ENCODE results near the gene MAPKBP1.

Gene MAPKBP1

DNA sequence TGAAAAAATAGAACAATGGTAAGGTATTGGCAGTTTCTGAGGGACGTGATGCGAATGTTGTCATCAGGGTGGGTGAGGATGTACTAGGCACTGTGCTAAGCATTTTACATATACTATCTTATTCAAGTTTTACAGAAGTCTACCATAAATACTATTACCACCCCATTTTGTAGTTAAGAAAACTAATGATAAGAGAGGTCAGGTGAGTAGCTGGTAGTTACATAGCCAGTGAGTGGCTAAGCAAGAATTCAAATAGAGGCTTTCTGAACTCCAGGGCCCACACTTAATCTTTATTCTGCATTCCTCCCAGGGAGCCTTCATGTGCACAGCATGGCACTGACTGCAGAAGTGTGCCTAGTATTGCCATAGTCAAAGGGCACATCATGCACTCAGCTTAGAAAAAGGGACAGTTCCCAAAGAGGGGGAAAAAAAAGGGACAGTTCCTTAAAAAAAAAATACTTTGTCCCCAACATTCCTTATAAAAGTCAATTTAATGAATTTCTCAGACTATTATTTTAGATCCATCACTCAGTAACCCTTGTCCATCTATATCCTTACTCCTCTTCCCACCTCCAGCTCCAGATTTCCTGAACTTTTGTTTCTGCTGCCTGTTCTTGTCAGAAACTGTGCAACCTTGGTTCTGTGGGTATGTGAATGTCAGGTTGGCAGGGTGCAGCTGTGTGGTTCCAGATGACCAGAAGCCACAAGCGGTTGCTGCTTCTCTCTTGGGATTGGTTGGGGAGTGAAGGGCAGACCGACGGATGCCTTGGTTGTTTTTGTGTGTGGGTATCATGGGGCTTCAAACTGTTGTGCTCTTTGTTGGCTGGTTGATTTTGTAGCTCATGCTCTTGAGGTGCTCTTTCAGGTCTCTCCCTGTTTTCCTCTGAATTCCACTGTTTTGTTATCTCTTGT is 8.3 kb downstream of the MAPKBP1 start:
- peaks cover 5% of the 10 kb centered on the region; the same call in 1 of the 2 replicates for H3K4me1 ChIP-seq (ENCODE audit: control insufficient read depth, insufficient read depth, low read length)
- no peaks in the 10 kb centered on the region for H3K9me3 ChIP-seq (ENCODE audit: control insufficient read depth, insufficient read depth, low read depth, low read length)
- no peak overlapping the region for H3K27ac ChIP-seq (ENCODE audit: extremely low read depth, low read depth, low read length)
- peak; percentile 24 for TF ChIP-seq ZIC2 (tag by site-specific recombination; IDR thresholded peaks at IDR 0.05)
- TF ChIP-seq ZFHX2 (tag by site-specific recombination; conservative IDR thresholded peaks at IDR 0.05): no peak
- H3K4me3 ChIP-seq (ENCODE audit: low read depth, low read length): no peak overlapping the region
- no peaks in the 10 kb centered on the region for H3K36me3 ChIP-seq (ENCODE audit: control insufficient read depth in 2 of 2, insufficient read depth in 1 of 2, low read length in 2 of 2)
- POLR2A ChIA-PET: no interaction called here
- CTCF ChIA-PET: interaction anchor here (0.6 kb wide), 1 partner anchor 37 kb away, joined by 3 read pairs; no protein-coding TSS in a partner anchor

DNA sequence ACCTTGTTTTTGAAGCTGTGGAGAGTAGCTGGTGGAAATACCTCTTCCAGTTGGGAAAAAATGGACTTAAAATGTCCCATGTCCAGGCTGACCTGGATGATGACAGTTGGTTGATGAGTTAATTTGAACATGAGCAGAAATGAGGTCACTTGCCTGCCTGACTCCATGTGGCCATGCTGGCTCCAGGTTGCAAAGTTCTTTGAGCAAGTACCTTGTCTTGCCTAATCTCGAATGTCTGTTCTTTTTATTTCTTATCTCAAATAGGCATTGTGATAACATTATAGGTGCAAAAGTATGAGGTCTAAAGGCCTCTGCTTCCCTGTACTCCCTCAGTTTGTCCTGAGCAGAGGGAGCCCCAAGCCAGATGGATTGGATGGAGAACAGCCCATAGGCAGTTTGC is 9.0 kb downstream of the MAPKBP1 start:
- Histone ChIP-seq H3K9me3 (ENCODE audit: control insufficient read depth, insufficient read depth, low read depth, low read length) (no peaks in the 10 kb centered on the region), H3K4me3 (ENCODE audit: low read depth, low read length) (no peak overlapping the region), H3K36me3 (ENCODE audit: control insufficient read depth in 2 of 2, insufficient read depth in 1 of 2, low read length in 2 of 2) (no peaks in the 10 kb centered on the region), H3K4me1 (ENCODE audit: control insufficient read depth, insufficient read depth, low read length) (peaks cover 5% of the 10 kb centered on the region; the same call in 1 of the 2 replicates), H3K27ac (ENCODE audit: extremely low read depth, low read depth, low read length) (no peak overlapping the region)
- TF ChIP-seq MYNN (tag by site-specific recombination; IDR thresholded peaks at IDR 0.05; ENCODE audit: borderline replicate concordance) (no peak), ZEB2 (tag by site-specific recombination; IDR thresholded peaks at IDR 0.05) (no peak), TCF7L2 (IDR thresholded peaks at IDR 0.05; ENCODE audit: borderline replicate concordance, low read depth, low read length) (no peak), KLF9 (tag by site-specific recombination; IDR thresholded peaks at IDR 0.05; ENCODE audit: low read depth) (no peak), ZNF514 (tag by site-specific recombination; IDR thresholded peaks at IDR 0.05) (no peak), ZNF791 (tag by site-specific recombination; IDR thresholded peaks at IDR 0.05) (no peak), ZNF248 (tag by site-specific recombination; IDR thresholded peaks at IDR 0.05) (no peak), ZNF777 (tag by site-specific recombination; IDR thresholded peaks at IDR 0.05; ENCODE audit: borderline replicate concordance) (no peak), ZNF76 (tag by site-specific recombination; IDR thresholded peaks at IDR 0.05; ENCODE audit: borderline replicate concordance, low read depth) (no peak)
- TF ChIP-seq, protein P1, sequence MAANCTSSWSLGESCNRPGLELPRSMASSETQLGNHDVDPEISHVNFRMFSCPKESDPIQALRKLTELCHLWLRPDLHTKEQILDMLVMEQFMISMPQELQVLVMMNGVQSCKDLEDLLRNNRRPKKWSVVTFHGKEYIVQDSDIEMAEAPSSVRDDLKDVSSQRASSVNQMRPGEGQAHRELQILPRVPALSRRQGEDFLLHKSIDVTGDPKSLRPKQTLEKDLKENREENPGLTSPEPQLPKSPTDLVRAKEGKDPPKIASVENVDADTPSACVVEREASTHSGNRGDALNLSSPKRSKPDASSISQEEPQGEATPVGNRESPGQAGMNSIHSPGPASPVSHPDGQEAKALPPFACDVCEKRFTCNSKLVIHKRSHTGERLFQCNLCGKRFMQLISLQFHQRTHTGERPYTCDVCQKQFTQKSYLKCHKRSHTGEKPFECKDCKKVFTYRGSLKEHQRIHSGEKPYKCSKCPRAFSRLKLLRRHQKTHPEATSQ (tag by site-specific recombination; IDR thresholded peaks at IDR 0.05): no peak
- CTCF ChIA-PET: interaction anchor here (0.6 to 1.7 kb wide), 2 partner anchors 9 to 24 kb away, joined by 3 to 5 read pairs; partner anchors contain the start of gene MAPKBP1
- POLR2A ChIA-PET: no interaction called here

DNA sequence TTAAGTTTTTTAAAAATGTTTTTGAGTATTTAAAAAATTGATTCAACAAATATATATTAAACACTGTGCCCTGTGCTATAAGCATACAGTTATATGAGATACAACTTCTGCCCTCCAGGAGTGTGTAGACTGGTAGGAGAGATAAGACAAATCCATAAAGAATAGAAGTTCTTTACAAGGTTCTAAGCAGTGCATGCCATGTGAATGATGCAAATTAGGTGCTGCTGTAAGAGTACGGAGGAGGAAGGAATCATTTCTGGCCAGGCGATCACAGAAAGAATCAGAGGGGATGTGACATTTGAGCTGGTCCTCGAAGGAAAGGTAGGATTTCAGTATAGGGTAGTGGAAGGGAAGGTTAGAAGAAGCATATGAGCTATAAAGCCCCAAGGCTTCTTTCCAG is 14.0 kb downstream of the MAPKBP1 start:
- Histone ChIP-seq H3K36me3 (ENCODE audit: control insufficient read depth in 2 of 2, insufficient read depth in 1 of 2, low read length in 2 of 2) (no peaks in the 10 kb centered on the region), H3K4me1 (ENCODE audit: control insufficient read depth, insufficient read depth, low read length) (no peaks in the 10 kb centered on the region), H3K4me3 (ENCODE audit: low read depth, low read length) (no peak overlapping the region), H3K27ac (ENCODE audit: extremely low read depth, low read depth, low read length) (no peak overlapping the region), H3K9me3 (ENCODE audit: control insufficient read depth, insufficient read depth, low read depth, low read length) (no peaks in the 10 kb centered on the region)
- POLR2A ChIA-PET: interaction anchor here (0.8 kb wide), 1 partner anchor 15 kb away, joined by 3 read pairs; no protein-coding TSS in a partner anchor
- CTCF ChIA-PET: interaction anchor here (0.7 to 4.9 kb wide), 4 partner anchors 8 to 24 kb away, joined by 3 to 24 read pairs (median 4); partner anchors contain the start of gene MAPKBP1
- TF ChIP-seq OVOL3 (tag by site-specific recombination; IDR thresholded peaks at IDR 0.05) (no peak), ZNF677 (tag by site-specific recombination; IDR thresholded peaks at IDR 0.05) (peak; percentile 82), ZBTB17 (tag by site-specific recombination; IDR thresholded peaks at IDR 0.05) (peak; percentile 58; the same call in 1 of the 2 replicates)

DNA sequence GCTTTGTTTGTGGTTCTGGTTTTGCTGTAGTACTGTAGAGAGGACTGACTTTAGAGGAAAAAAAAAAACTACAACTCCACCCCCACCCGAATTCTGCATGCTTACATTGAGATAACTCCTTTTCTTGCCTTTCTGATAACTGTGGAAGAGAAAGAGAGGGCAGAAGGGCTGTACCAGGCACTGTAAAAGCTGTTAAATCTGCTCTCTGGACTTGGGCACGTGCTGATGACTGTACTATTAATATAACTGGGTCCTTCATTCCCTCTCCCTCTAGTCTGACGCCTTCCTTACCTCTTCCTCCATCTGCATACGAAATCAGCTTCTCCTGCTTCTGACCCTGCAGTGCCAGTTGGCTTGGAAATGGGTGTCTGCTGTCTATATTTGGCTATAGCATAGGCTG is 15.0 kb downstream of the MAPKBP1 start:
- TF ChIP-seq ZNF394 (tag by site-specific recombination; IDR thresholded peaks at IDR 0.05; ENCODE audit: borderline replicate concordance) (no peak), OVOL3 (tag by site-specific recombination; IDR thresholded peaks at IDR 0.05) (no peak), SP2 (tag by site-specific recombination; IDR thresholded peaks at IDR 0.05) (no peak), BCL11A (tag by site-specific recombination; IDR thresholded peaks at IDR 0.05; ENCODE audit: low read depth) (no peak), ZEB2 (tag by site-specific recombination; IDR thresholded peaks at IDR 0.05) (no peak), PRDM1 (tag by site-specific recombination; IDR thresholded peaks at IDR 0.05) (no peak), ZNF624 (tag by site-specific recombination; IDR thresholded peaks at IDR 0.05) (no peak), ZNF211 (tag by site-specific recombination; IDR thresholded peaks at IDR 0.05; ENCODE audit: low read depth) (no peak), ZNF776 (tag by site-specific recombination; IDR thresholded peaks at IDR 0.05; ENCODE audit: borderline replicate concordance) (no peak)
- Histone ChIP-seq H3K27ac (ENCODE audit: extremely low read depth, low read depth, low read length) (no peak overlapping the region), H3K4me3 (ENCODE audit: low read depth, low read length) (no peak overlapping the region), H3K36me3 (ENCODE audit: control insufficient read depth in 2 of 2, insufficient read depth in 1 of 2, low read length in 2 of 2) (no peaks in the 10 kb centered on the region), H3K4me1 (ENCODE audit: control insufficient read depth, insufficient read depth, low read length) (no peaks in the 10 kb centered on the region), H3K9me3 (ENCODE audit: control insufficient read depth, insufficient read depth, low read depth, low read length) (no peaks in the 10 kb centered on the region)
- ChIA-PET CTCF (interaction anchor here (0.7 to 4.9 kb wide), 4 partner anchors 13 to 20 kb away, joined by 3 to 24 read pairs (median 4); partner anchors contain the start of gene MAPKBP1), POLR2A (interaction anchor here (0.7 kb wide), 1 partner anchor 10 kb away, joined by 3 read pairs; no protein-coding TSS in a partner anchor)
